Measurements from ENCODE around the gene FBXO31.
"Not testable (repeated sequence)": the region's sequence is repeated elsewhere in the genome, so short reads cannot be mapped to it uniquely, and the experiment has no call there.

The FBXO31 gene

DNA sequence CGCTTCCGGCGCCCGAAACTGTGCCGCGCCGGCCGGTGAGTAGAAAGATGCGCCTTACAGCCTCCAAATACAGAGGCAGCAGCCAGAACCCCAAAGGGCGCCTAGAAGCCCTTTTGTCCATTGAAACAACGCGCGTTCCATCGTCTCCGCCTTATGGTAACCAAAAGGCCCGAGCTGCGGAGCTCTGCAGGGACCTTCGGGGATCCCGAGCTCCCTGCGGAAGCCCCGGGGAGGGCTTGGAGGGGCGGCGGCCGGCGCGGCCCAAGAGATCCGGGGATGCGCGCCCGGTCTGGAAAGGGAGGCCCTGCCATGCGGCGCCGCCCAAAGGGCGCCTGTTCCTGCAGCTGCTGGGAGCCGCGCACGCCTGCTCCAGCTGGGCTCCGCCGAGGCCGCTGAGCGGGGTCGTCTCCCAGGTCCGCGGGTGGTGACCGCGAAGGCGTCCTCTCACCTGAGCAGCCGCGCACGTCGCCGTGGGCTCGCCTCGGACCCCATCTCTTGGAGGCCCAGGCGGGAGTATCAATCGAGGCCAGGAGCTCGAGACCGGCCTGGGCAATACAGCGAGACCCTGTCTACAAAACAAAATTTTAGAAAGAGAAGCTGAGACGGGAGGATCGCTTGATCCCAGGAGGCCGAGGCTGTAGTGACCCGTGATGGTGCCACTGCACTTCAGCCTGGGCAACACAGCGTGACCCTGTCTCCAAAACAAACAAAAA lies 742 bp upstream of the FBXO31 start:
- peak overlapping the region; percentile 97 to 99 for H3K27ac ChIP-seq
- H3K4me3 ChIP-seq: peak overlapping the region; percentile 83
- DNase-seq (ENCODE audit: low spot score): peak; percentile 76
- TF ChIP-seq, protein P1, sequence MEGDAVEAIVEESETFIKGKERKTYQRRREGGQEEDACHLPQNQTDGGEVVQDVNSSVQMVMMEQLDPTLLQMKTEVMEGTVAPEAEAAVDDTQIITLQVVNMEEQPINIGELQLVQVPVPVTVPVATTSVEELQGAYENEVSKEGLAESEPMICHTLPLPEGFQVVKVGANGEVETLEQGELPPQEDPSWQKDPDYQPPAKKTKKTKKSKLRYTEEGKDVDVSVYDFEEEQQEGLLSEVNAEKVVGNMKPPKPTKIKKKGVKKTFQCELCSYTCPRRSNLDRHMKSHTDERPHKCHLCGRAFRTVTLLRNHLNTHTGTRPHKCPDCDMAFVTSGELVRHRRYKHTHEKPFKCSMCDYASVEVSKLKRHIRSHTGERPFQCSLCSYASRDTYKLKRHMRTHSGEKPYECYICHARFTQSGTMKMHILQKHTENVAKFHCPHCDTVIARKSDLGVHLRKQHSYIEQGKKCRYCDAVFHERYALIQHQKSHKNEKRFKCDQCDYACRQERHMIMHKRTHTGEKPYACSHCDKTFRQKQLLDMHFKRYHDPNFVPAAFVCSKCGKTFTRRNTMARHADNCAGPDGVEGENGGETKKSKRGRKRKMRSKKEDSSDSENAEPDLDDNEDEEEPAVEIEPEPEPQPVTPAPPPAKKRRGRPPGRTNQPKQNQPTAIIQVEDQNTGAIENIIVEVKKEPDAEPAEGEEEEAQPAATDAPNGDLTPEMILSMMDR (IDR thresholded peaks at IDR 0.05): no peak

GRCh38 chr16:87382023-87382785 lies 1.4 kb downstream of the FBXO31 start:
- Histone ChIP-seq H3K27ac (peak overlapping the region; percentile 97 to 99), H3K4me3 (peak overlapping the region; percentile 83)
- DNase-seq (ENCODE audit: low spot score): no peak
- TF ChIP-seq, protein P1 (IDR thresholded peaks at IDR 0.05): no peak

GRCh38 chr16:87380881-87381280 lies 2.7 kb downstream of the FBXO31 start:
- TF ChIP-seq, protein P1 (IDR thresholded peaks at IDR 0.05): no peak
- Histone ChIP-seq H3K27ac (peak overlapping the region; percentile 39 to 68), H3K4me3 (peak overlapping the region; percentile 83)
- no peak for DNase-seq (ENCODE audit: low spot score)

- TF ChIP-seq, protein P1 (IDR thresholded peaks at IDR 0.05): no peak
- peak overlapping the region; percentile 39 to 68 for H3K27ac ChIP-seq
- DNase-seq (ENCODE audit: low spot score): no peak
- peak overlapping the region; percentile 83 for H3K4me3 ChIP-seq
Observed at GRCh38 chr16:87380403-87380802, 3.2 kb downstream of the FBXO31 start.

DNA sequence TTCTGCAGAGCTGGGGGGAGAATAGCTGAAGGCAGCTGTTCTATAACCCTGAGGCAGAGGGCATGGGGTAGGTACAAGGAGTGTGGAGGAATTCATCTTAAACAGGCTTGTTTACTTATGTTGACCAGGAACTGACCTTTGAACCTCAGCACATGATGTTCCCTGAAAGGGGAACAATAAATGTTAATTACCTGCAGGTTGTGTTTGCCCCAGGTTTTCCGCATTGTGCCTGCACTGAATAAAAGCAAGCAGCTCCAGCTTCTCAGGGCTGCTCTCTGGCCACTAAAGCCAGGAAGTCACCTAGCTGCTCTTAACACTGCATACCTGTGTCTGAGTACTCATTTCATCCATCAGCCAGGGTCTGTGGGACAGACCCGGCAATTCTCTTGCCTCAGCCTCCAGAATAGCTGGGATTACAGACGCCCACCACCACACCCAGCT lies 4.2 kb downstream of the FBXO31 start:
- H3K4me3 ChIP-seq; DNase-seq (ENCODE audit: low spot score); H3K27ac ChIP-seq: not testable (repeated sequence)

GRCh38 chr16:87376660-87377059 lies 6.9 kb downstream of the FBXO31 start:
- Histone ChIP-seq H3K27ac (peak overlapping the region in 1 of 2 donors; percentile 29), H3K4me3 (no peak overlapping the region)
- TF ChIP-seq, protein P1 (IDR thresholded peaks at IDR 0.05): no peak
- no peak for DNase-seq (ENCODE audit: low spot score)

GRCh38 chr16:87375426-87376135 lies 8.0 kb downstream of the FBXO31 start:
- no peak for DNase-seq (ENCODE audit: low spot score)
- Histone ChIP-seq H3K4me3 (peak overlapping the region; percentile 2), H3K27ac (peak overlapping the region; percentile 7 to 8)
- TF ChIP-seq, protein P1 (IDR thresholded peaks at IDR 0.05): no peak

All from coronary artery (tissue), 2 donors.